ENCODE results near the gene SHISA8.

DNA sequence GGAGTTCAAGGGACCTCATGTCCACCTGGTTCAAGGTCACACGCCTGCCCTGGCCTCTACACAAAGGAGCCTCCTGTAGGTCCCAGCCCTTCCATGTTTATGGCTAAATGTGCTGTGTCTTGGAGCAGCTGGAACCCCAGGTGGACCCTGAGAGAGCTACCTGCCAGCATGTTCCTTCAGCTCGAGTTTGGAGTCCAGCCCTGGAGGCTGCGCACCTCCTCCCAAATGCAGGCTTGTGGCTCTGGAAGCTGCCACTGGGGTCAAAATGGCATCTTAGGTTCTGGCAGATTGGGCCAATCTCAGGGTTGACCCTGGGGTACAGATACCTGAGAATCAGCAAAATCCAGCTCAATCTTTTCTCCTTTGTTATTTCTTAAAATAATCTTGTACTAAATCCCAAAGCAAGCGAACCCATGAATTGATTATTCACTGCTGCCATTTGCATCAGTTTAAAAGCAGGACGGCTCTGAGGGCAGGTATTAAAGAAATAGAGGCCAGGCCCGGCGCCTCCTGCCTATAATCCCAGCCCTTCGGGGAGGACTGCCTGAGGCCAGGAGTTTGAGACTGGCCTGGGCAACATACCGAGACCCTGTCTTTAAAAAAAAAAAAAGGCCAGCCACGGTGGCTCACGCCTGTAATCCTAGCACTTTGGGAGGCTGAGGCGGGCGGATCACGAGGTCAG lies 8.9 kb upstream of the SHISA8 start:
- TF ChIP-seq SIN3A (IDR thresholded peaks at IDR 0.05; ENCODE audit: borderline replicate concordance, insufficient read depth, low read length) = no peak
- no peak for TF ChIP-seq TAF1 (IDR thresholded peaks at IDR 0.05; ENCODE audit: borderline replicate concordance, insufficient read depth, low read length)

Data from PFSK-1 (cell line).